Lower lobe of right lung (tissue), 2 donors: ENCODE results near the gene TBL1XR1. TPM values are rescaled to one million over a fixed set of nuclear protein-coding genes. Genes with fewer than 3 reads are reported as not detected.

Source experiments
- ATAC-seq, 2 donors: fragments of 200-7000 bp; cut with Tn5 transposase; one replicate each; pipeline ENCODE4 v1.9.1; 2020 to 2022; ENCODE audit warnings: mild to moderate bottlenecking in 2 of 2, moderate library complexity in 2 of 2
- DNase-seq: peaks from one replicate; pipeline ENCODE4 v3.0.0-alpha.2; 2020
- H3K27ac ChIP-seq: fragments of 200-600 bp; one replicate; pipeline ENCODE4 v1.8.0; 2022
- H3K27me3 ChIP-seq: fragments of 200-600 bp; one replicate; pipeline ENCODE4 v1.8.0; 2022; ENCODE audit warnings: low read depth
- H3K36me3 ChIP-seq: fragments of 200-600 bp; one replicate; pipeline ENCODE4 v1.8.0; 2022; ENCODE audit warnings: mild to moderate bottlenecking
- H3K4me1 ChIP-seq: fragments of 200-600 bp; one replicate; pipeline ENCODE4 v1.8.0; 2022
- H3K4me3 ChIP-seq: fragments of 200-600 bp; one replicate; pipeline ENCODE4 v1.8.0; 2022; ENCODE audit warnings: mild to moderate bottlenecking
- H3K9me3 ChIP-seq: fragments of 200-600 bp; one replicate; pipeline ENCODE4 v1.8.0; 2022
- CTCF ChIP-seq: fragments of 200-600 bp; IDR thresholded peaks from one replicate; pipeline ENCODE4 v1.8.0; 2022; ENCODE audit warnings: antibody characterized with exemption, mild to moderate bottlenecking
- intact Hi-C: fragments of 100-400 bp; cut with DNase I; formaldehyde crosslinking; loops from one replicate; pipeline ENCODE4 v1.11.0; 2022
- total RNA-seq: library from RNA; stranded (reverse); fragmentation: NEBNext Ultra II Directional; extraction: Animal tissue kit (Norgen Biotek cat#: 25700); gene quantifications from one replicate; pipeline ENCODE4 v1.2.1, GENCODE V29; 2021
- donor health status: DM: no; HTN: yes; CAD: no; lungs with severe emphysema.

Gene TBL1XR1
- total RNA-seq, 1 donor from 2014 or later, result 160 TPM

- intact Hi-C loops, result no loop called here
- DNase-seq (no peak), ATAC-seq (no peak)
- H3K27me3 ChIP-seq, result no peaks in the 10 kb centered on the region
- no peak overlapping the region for H3K27ac ChIP-seq
- H3K4me3 ChIP-seq, result no peak overlapping the region
- no peaks in the 10 kb centered on the region for H3K9me3 ChIP-seq
- no peak for TF ChIP-seq CTCF
- H3K36me3 ChIP-seq, result no peaks in the 10 kb centered on the region
- peaks cover 12% of the 10 kb centered on the region for H3K4me1 ChIP-seq
These were observed 103.3 kb downstream of the TBL1XR1 start for GRCh38 chr3:177093966-177094365.

DNA sequence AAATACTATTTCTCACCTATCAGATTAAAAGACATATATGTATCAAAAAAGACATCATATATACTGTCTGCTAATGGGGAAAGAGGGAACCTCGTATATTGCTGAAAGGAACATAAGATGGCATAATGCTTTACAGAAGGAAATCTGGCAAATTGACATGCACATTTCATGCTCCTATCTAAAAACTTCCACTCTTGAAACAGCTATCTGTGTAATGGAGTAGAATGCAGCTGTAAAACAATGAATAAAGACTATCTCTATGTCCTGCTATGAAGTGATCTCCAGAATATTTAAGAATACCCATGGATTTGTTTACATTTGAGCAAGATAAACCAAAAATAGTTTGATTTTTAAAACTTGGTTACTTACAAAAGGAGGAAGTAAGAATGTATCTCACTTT lies 107.4 kb downstream of the TBL1XR1 start:
- H3K4me3 ChIP-seq, result no peak overlapping the region
- no peaks in the 10 kb centered on the region for H3K36me3 ChIP-seq
- TF ChIP-seq CTCF, result no peak
- peaks cover 6% of the 10 kb centered on the region for H3K4me1 ChIP-seq
- DNase-seq (no peak), ATAC-seq (no peak)
- H3K27me3 ChIP-seq, result no peaks in the 10 kb centered on the region
- no peak overlapping the region for H3K27ac ChIP-seq
- intact Hi-C loops, result no loop called here
- no peaks in the 10 kb centered on the region for H3K9me3 ChIP-seq

DNA sequence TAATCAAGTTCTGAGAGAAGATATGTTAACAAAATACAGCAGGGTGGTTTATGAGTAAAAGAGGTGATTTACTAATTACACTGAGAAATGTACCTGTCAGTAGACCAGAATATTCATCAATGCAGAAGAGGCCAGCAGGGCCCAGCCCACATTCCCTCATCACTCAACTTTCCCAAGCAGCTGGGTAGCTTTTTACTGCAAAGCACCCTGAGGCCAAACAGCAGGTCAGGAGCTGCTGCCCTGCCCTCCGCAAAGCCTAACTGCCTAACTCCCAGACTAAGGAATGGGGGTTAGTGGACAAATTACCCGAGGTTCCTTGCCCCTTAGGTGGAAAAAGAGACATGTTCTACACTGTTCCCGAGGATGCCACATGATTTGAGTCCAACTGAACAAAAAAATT lies 108.2 kb downstream of the TBL1XR1 start:
- ATAC-seq (no peak), DNase-seq (no peak)
- Histone ChIP-seq H3K27ac (no peak overlapping the region), H3K4me3 (no peak overlapping the region), H3K36me3 (no peaks in the 10 kb centered on the region), H3K27me3 (no peaks in the 10 kb centered on the region), H3K4me1 (peaks cover 6% of the 10 kb centered on the region), H3K9me3 (no peaks in the 10 kb centered on the region)
- intact Hi-C loops, result no loop called here
- TF ChIP-seq CTCF, result no peak

GRCh38 chr3:177085794-177086193 lies 111.5 kb downstream of the TBL1XR1 start:
- intact Hi-C loops, result no loop called here
- no peak for DNase-seq
- Histone ChIP-seq H3K4me3 (no peak overlapping the region), H3K36me3 (no peaks in the 10 kb centered on the region), H3K27ac (no peak overlapping the region), H3K9me3 (no peaks in the 10 kb centered on the region), H3K4me1 (peaks cover 6% of the 10 kb centered on the region), H3K27me3 (no peaks in the 10 kb centered on the region)
- TF ChIP-seq CTCF, result no peak
- ATAC-seq, result no peak

DNA sequence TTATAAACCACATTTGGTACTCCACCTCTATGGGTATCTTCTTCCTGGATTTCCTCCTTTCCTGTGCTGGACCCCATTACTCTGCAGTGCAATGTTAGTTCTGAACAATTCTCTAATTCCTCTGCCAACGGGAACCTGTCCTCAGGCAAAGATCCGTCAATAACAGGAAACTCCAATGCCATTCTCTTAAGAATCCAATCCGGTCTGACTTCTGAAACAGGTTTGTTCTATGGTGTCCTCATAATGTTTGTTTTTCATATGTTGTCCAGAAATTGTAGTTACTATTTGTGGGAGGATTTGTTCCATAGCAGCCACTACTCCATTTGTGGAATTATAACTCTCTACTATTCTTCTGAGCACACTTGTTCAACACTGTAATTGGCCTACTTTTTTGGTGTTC lies 112.7 kb downstream of the TBL1XR1 start:
- Histone ChIP-seq H3K27ac (no peak overlapping the region), H3K36me3 (no peaks in the 10 kb centered on the region), H3K27me3 (no peaks in the 10 kb centered on the region), H3K4me3 (no peak overlapping the region), H3K4me1 (no peaks in the 10 kb centered on the region), H3K9me3 (no peaks in the 10 kb centered on the region)
- no peak for TF ChIP-seq CTCF
- no peak for DNase-seq
- intact Hi-C loops, result no loop called here
- ATAC-seq, result no peak

DNA sequence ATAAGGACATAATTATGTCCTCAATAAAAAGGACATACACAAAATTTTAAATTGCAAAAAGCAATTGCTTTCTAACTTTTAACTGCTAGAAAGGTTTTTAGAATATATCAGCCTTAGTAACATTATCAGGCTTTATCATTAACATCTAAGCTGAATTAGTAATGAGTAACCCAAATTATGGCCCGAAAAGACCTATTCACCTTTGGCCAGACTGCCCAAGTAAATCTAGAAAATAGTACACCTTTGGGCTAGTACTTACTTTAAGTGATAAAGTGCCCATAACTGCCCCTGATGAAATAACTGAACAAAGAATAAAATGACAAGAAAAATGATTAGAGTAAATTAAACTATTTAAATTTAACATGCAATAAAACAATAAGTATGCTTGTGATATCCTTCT lies 117.2 kb downstream of the TBL1XR1 start:
- TF ChIP-seq CTCF, result no peak
- intact Hi-C loops, result no loop called here
- Histone ChIP-seq H3K9me3 (no peaks in the 10 kb centered on the region), H3K4me1 (no peaks in the 10 kb centered on the region), H3K36me3 (no peaks in the 10 kb centered on the region), H3K27ac (no peak overlapping the region), H3K27me3 (no peaks in the 10 kb centered on the region), H3K4me3 (no peak overlapping the region)
- no peak for DNase-seq
- no peak for ATAC-seq
